Activated naive CD8-positive, alpha-beta T cell treated with anti-CD3 and anti-CD28 coated beads, Interleukin-2, amount 10 ng/mL, durations not matched to agents 7 days and 5 days (primary cell): ENCODE results near the gene ACCS. TPM values are rescaled to one million over a fixed set of nuclear protein-coding genes. Genes with fewer than 3 reads are reported as not detected.

ENCODE experiments used
- ATAC-seq: fragments of 150-1000 bp; cut with Tn5 transposase; one replicate; pipeline ENCODE4 v1.10.0; 2021; ENCODE audit warnings: low read depth, moderate library complexity
- POLR2A ChIA-PET: fragments of 350-600 bp; sonication (Branson Sonifier 250); formaldehyde crosslinking; loops from one replicate; lab custom pipeline; 2021; ENCODE audit warnings: antibody characterized with exemption; lab: Charles Lee
- DNase-seq: peaks from one replicate; pipeline ENCODE4 v3.0.0; 2021
- H3K27ac Mint-ChIP-seq: one replicate; pipeline ENCODE4 v1.8.0; 2022; ENCODE audit warnings: mild to moderate bottlenecking, mixed read lengths
- H3K27me3 Mint-ChIP-seq: one replicate; pipeline ENCODE4 v1.8.0; 2022; ENCODE audit warnings: mild to moderate bottlenecking, moderate library complexity, mixed read lengths
- H3K36me3 Mint-ChIP-seq: one replicate; pipeline ENCODE4 v1.8.0; 2021; ENCODE audit warnings: mild to moderate bottlenecking, mixed read lengths
- H3K4me1 Mint-ChIP-seq: one replicate; pipeline ENCODE4 v1.8.0; 2021; ENCODE audit warnings: mixed read lengths
- H3K4me3 Mint-ChIP-seq: one replicate; pipeline ENCODE4 v1.8.0; 2022; ENCODE audit warnings: mild to moderate bottlenecking, moderate library complexity, mixed read lengths
- H3K9me3 Mint-ChIP-seq: one replicate; pipeline ENCODE4 v1.8.0; 2021; ENCODE audit warnings: mixed read lengths
- total RNA-seq, 2 experiments: library from RNA; stranded (reverse); gene quantifications; one replicate each; pipeline ENCODE4 v1.2.3, GENCODE V29; 2021

ACCS gene
- total RNA-seq, 2 experiments from 2014 or later: 14.3 to 14.5 TPM

DNA sequence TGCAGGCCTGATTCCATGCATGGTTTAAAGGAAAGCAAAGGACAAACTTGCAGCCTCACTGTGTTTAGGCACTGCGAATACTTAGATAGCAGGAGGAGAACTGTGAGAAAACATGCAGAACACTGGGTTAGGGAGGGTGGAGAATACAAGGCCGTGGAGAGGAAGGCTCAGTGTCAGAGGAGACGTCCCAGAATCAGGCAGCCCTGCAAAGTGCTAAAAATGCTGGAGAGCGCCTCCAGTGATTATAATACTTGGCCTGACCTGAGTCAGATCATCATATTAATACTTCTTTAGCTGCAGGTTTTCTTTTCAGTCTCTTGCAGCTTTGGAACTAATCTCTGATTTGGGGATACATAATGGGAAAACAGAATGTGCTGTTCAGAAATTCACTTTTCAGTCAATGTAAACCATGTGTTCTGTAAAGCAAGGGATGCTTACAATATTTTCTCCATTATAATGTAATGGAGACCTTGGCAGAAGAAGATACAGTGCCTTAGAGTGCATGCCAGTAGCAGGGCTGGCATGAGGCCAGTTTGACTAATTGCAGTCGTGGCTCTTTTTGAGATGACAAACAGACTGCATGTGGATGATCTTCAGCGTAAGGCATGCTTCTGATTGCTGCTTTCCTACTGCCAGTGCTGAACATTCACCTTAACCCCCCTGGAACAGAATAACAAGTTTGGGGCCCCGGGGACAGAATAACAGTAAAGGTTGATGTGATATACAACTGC lies 46.2 kb downstream of the ACCS start:
- Mint-ChIP-seq H3K4me1 (peaks cover 4% of the 10 kb centered on the region), H3K9me3 (no peaks in the 10 kb centered on the region), H3K27me3 (no peaks in the 10 kb centered on the region), H3K4me3 (no peak overlapping the region), H3K36me3 (peaks cover 16% of the 10 kb centered on the region), H3K27ac (no peak overlapping the region)
- POLR2A ChIA-PET: no interaction called here
- ATAC-seq (no peak), DNase-seq (no peak)

DNA sequence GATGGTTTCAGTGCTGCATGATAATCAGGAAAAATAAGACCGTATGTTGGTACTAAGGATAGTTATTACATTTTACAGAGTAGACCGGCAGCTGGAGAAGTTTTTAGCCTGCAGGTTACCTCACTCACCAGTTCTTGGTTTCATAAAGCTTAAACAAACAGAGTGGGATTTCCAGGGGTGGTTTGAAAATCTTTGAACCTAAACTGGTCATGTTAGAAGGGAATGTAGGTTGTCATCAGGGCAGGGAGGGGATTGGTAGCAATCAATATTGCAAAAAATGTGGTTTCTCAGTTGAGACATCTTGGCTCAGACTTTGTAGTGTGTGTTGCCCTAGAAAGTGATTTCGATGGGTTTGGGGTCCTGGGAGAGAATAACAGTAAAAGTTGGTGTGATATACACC lies 46.9 kb downstream of the ACCS start:
- Mint-ChIP-seq H3K4me3 (no peak overlapping the region), H3K27ac (no peak overlapping the region), H3K9me3 (no peaks in the 10 kb centered on the region), H3K36me3 (peaks cover 19% of the 10 kb centered on the region), H3K27me3 (no peaks in the 10 kb centered on the region), H3K4me1 (peaks cover 4% of the 10 kb centered on the region)
- POLR2A ChIA-PET: no interaction called here
- no peak for ATAC-seq
- DNase-seq: no peak

DNA sequence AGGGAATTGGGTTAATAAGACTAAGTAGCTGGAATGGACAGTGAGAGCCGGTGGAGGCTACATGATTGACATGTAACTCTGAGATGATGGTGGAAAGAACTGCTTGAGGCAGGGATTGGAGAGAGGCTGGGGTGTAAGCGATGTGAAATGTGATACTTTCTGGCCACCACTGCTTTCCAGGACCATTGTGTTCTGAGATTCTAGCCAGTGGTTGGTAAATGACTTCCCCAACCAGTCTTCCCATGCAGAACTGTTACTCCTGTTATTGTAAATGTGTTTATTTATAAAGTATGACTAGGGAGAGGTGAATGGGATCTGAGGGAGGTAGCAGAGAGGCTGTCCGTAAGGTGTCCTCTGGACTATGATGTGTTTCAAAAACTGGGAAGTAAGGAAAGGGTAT lies 47.5 kb downstream of the ACCS start:
- Mint-ChIP-seq H3K4me1 (peaks cover 4% of the 10 kb centered on the region), H3K36me3 (peaks cover 17% of the 10 kb centered on the region), H3K27ac (no peak overlapping the region), H3K4me3 (no peak overlapping the region), H3K9me3 (no peaks in the 10 kb centered on the region), H3K27me3 (no peaks in the 10 kb centered on the region)
- POLR2A ChIA-PET: no interaction called here
- DNase-seq: no peak
- ATAC-seq: no peak

DNA sequence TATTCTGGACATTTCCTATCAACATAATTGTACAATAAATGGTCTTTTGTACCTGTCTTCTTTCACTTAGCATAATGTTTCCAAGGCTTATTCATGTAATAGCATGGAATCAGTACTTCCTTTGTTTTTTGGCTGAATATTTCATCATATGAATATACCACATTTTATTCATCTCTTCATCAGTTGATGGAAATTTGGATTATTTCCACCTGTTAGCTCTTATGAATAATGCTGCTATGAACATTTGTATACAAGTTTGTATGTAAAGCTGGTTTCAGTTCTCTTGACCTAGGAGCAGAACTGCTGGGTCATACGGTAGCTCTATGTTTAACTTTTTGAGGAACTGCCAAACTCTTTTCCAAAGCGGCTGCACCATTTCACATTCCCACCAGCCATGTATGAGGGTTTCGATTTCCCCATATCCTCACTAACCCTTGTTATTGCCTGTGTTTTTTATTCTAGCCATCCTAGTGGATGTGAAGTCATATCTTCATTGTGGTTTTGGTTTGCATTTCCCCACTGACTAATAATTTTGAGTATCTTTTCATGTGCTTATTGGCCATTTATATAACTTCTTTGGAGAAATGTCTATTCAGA lies 50.3 kb downstream of the ACCS start:
- peaks cover 17% of the 10 kb centered on the region for H3K36me3 Mint-ChIP-seq
- H3K9me3 Mint-ChIP-seq: no peaks in the 10 kb centered on the region
- ATAC-seq: no peak

DNA sequence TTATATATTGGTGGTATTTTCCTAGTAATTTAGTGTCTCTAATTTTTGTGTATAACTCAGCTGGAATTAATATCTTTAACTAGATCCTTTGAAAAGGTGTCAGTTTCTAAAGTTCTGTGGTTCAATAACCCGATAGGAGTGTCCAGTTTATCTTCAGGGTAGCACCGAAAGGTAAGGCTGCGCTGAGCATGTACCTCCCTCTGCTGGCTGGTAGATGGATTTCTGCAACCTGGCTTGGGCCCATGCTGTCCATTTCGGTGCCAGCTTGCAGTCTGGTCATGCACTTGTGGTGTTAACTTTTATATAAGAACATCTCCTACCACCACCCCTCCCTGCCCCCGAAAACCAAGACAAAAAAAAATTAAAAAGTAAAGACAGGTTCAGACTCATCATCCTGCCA lies 54.1 kb downstream of the ACCS start:
- no peak for DNase-seq

More for the DNA sequence above, 50.3 kb downstream of the ACCS start:
- H3K27ac Mint-ChIP-seq: no peak overlapping the region
- H3K4me3 Mint-ChIP-seq: no peak overlapping the region
- no peak for DNase-seq
- H3K4me1 Mint-ChIP-seq: no peaks in the 10 kb centered on the region
- POLR2A ChIA-PET: interaction anchor here (0.7 kb wide), 1 partner anchor 1235 kb away, joined by 3 read pairs; no protein-coding TSS in a partner anchor
- H3K27me3 Mint-ChIP-seq: no peaks in the 10 kb centered on the region

DNA sequence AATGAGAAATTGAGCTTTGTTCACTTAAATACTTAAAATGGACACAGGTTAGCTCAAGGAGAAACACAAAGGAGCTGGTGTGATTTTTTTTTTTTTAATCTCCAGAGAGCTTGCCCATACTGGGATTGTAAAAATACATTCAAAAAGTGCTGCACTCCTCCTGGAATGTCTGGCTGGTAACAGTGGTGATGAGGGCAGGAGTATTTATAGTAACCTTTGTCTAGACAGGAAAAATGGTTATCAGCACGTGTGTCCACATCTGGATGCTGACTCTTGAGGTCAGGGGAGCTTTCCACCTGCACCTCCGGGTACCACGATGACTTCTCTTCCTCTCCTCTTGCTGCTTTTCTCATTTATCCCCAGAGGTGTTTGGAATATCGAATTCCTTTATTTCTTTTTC lies 59.5 kb downstream of the ACCS start:
- DNase-seq (no peak), ATAC-seq (no peak)
- POLR2A ChIA-PET: no interaction called here
- H3K27me3 Mint-ChIP-seq: no peaks in the 10 kb centered on the region
- no peak overlapping the region for H3K27ac Mint-ChIP-seq
- no peaks in the 10 kb centered on the region for H3K9me3 Mint-ChIP-seq
- peaks cover 16% of the 10 kb centered on the region for H3K36me3 Mint-ChIP-seq
- no peaks in the 10 kb centered on the region for H3K4me1 Mint-ChIP-seq
- H3K4me3 Mint-ChIP-seq: no peak overlapping the region

More for the DNA sequence above, 54.1 kb downstream of the ACCS start:
- H3K27ac Mint-ChIP-seq: no peak overlapping the region
- no peaks in the 10 kb centered on the region for H3K9me3 Mint-ChIP-seq
- ATAC-seq: no peak
- POLR2A ChIA-PET: no interaction called here
- peaks cover 18% of the 10 kb centered on the region for H3K36me3 Mint-ChIP-seq
- no peaks in the 10 kb centered on the region for H3K4me1 Mint-ChIP-seq
- no peaks in the 10 kb centered on the region for H3K27me3 Mint-ChIP-seq
- no peak overlapping the region for H3K4me3 Mint-ChIP-seq

DNA sequence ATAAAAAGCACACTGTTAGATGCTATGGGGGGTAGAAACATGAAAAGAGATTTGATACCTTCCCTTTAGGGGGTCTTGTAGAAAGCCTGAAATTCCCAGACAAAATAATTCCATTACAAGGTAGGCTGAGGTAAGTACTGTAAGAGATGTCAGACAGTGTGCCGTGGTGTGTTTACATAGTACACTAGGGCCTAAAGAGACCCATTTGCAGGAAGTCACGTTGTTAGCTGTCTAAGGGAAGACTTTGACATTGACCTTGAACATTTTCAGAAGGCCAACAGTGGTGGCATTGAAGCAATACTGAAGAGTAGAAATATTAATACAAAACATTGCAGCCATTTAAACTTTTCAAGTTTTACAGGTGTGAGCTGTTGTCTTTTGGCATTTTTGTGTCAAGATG lies 60.2 kb downstream of the ACCS start:
- Mint-ChIP-seq H3K9me3 (no peaks in the 10 kb centered on the region), H3K36me3 (peaks cover 16% of the 10 kb centered on the region), H3K27ac (no peak overlapping the region), H3K4me1 (no peaks in the 10 kb centered on the region), H3K27me3 (no peaks in the 10 kb centered on the region), H3K4me3 (no peak overlapping the region)
- DNase-seq (no peak), ATAC-seq (no peak)
- POLR2A ChIA-PET: no interaction called here

DNA sequence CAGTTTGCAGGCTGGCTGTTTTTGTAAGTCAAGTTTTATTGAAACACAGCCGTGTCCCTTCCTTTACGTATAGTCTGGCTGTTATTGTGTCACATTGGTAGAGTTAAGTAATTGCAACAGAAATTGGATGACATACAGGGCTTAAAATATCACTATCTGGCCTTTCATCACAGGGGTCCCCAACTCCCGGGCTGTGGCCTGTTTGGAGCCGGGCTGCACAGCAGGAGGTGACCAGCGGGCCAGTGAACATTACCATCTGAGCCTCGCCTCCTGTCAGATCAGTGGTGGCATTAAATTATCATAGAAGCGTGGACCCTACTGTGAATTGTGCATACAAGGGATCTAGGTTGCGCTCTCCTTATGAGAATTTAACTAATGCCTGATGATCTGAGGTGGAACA lies 61.1 kb downstream of the ACCS start:
- H3K36me3 Mint-ChIP-seq: peaks cover 16% of the 10 kb centered on the region
- POLR2A ChIA-PET: no interaction called here

DNA sequence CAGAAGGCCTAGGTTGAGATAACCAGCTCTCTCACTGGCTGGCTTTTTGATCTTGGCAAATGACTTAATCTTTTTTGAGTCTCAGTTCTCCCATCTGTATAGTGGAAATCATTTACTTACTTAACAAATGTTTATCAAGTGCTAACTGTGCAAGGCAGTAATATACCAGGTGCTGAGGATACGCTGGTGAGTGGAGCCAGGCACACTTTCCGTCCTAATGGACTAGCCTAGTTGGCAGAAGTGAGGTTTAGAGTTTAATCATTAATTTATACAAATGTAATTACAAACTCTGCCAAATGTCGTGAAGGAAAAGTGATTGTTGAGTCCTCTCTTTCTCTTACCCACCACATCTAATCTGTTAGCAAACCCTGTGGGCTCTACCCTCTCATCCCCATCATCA lies 62.7 kb downstream of the ACCS start:
- no peaks in the 10 kb centered on the region for H3K9me3 Mint-ChIP-seq
- peak overlapping the region; percentile 6 for H3K27ac Mint-ChIP-seq

More for the DNA sequence above, 61.1 kb downstream of the ACCS start:
- Mint-ChIP-seq H3K4me1 (no peaks in the 10 kb centered on the region), H3K9me3 (no peaks in the 10 kb centered on the region), H3K27me3 (no peaks in the 10 kb centered on the region), H3K27ac (no peak overlapping the region), H3K4me3 (no peak overlapping the region)
- ATAC-seq: no peak
- no peak for DNase-seq

DNA sequence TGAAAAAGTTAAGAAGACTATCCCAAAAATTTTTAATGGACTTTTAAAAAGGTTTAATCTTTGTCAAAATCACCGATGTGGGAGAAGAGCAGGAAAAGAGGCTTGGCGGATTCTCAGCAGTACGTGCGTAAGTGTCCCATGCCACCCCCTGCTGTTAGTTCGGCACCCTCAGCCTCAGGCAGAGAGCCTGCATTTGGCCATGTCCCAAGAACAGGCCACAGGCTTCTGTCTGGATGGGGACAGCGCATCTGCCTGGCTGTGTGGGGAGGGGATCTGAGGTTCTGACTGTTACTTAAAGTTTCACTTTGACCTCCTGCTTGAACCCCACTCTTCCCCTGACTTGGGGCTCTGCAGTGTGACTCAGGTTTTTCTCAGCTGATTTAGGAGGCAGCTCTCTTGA lies 64.7 kb downstream of the ACCS start:
- no peak for ATAC-seq

More for the DNA sequence above, 62.7 kb downstream of the ACCS start:
- POLR2A ChIA-PET: no interaction called here
- peaks cover 16% of the 10 kb centered on the region for H3K36me3 Mint-ChIP-seq
- H3K27me3 Mint-ChIP-seq: no peaks in the 10 kb centered on the region
- ATAC-seq (no peak), DNase-seq (no peak)
- no peak overlapping the region for H3K4me3 Mint-ChIP-seq
- no peaks in the 10 kb centered on the region for H3K4me1 Mint-ChIP-seq

DNA sequence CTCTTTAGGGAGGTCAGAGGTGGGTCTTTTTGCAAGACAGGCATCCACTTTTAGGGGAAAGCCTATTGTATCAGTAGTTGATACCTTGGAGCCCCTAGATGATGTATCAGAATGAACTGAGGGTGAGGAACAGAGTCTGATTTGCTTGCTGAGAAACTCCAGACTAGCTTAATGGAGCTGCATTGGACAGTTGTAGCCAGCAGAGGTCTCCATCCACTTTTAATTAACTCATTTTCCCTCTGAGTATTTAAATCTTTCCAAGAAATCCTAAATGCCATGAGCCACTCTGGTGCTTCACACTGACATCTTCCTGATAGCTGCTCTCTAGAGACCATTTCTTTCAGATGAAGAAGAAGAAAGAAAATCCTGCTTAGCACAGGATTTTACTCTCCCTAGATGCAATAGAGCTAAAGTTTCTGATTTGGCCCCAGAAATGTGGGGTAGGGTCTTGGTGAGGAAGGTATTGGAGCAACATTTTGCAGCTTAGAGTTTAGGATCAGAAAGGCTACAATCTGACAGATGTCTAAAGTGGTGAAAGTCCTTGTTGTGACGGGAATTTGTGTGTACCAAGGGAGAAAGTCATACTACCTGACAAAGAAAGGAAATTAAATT lies 67.4 kb downstream of the ACCS start:
- H3K4me1 Mint-ChIP-seq: no peaks in the 10 kb centered on the region
- no peaks in the 10 kb centered on the region for H3K27me3 Mint-ChIP-seq
- POLR2A ChIA-PET: no interaction called here
- peaks cover 9% of the 10 kb centered on the region for H3K36me3 Mint-ChIP-seq
- DNase-seq: no peak
- no peaks in the 10 kb centered on the region for H3K9me3 Mint-ChIP-seq
- H3K4me3 Mint-ChIP-seq: no peak overlapping the region
- H3K27ac Mint-ChIP-seq: no peak overlapping the region
- ATAC-seq: no peak

More for the DNA sequence above, 64.7 kb downstream of the ACCS start:
- no peak for DNase-seq
- no peak overlapping the region for H3K27ac Mint-ChIP-seq
- H3K4me1 Mint-ChIP-seq: no peaks in the 10 kb centered on the region
- H3K27me3 Mint-ChIP-seq: no peaks in the 10 kb centered on the region
- H3K4me3 Mint-ChIP-seq: no peak overlapping the region
- POLR2A ChIA-PET: no interaction called here
- no peaks in the 10 kb centered on the region for H3K9me3 Mint-ChIP-seq
- H3K36me3 Mint-ChIP-seq: peaks cover 11% of the 10 kb centered on the region
